Measurements from ENCODE around the gene NEUROD6.

NEUROD6 gene

GRCh38 chr7:31326416-31326815 is 14.1 kb downstream of the NEUROD6 start:
- Histone ChIP-seq H3K27me3 (no peaks in the 10 kb centered on the region), H3K9me3 (no peaks in the 10 kb centered on the region), H3K4me3 (ENCODE audit: low read depth, low read length) (no peak overlapping the region), H3K4me1 (no peaks in the 10 kb centered on the region), H3K36me3 (no peaks in the 10 kb centered on the region)
- TF ChIP-seq CTCF (IDR thresholded peaks at IDR 0.05; ENCODE audit: low read depth, low read length) = no peak
- DNase-seq = no peak

- no peak for TF ChIP-seq CTCF (IDR thresholded peaks at IDR 0.05; ENCODE audit: low read depth, low read length)
- H3K36me3 ChIP-seq = no peaks in the 10 kb centered on the region
Measured at GRCh38 chr7:31323101-31323500, 17.4 kb downstream of the NEUROD6 start.

GRCh38 chr7:31320675-31321074 is 19.9 kb downstream of the NEUROD6 start:
- no peak for TF ChIP-seq CTCF (IDR thresholded peaks at IDR 0.05; ENCODE audit: low read depth, low read length)
- Histone ChIP-seq H3K4me3 (ENCODE audit: low read depth, low read length) (no peak overlapping the region), H3K4me1 (no peaks in the 10 kb centered on the region), H3K27me3 (no peaks in the 10 kb centered on the region), H3K36me3 (no peaks in the 10 kb centered on the region), H3K9me3 (no peaks in the 10 kb centered on the region)
- DNase-seq = no peak

More at GRCh38 chr7:31323101-31323500, 17.4 kb downstream of the NEUROD6 start:
- DNase-seq = no peak
- Histone ChIP-seq H3K4me1 (no peaks in the 10 kb centered on the region), H3K9me3 (no peaks in the 10 kb centered on the region), H3K4me3 (ENCODE audit: low read depth, low read length) (no peak overlapping the region), H3K27me3 (no peaks in the 10 kb centered on the region)

GRCh38 chr7:31318313-31318712 is 22.2 kb downstream of the NEUROD6 start:
- Histone ChIP-seq H3K4me1 (no peaks in the 10 kb centered on the region), H3K9me3 (no peaks in the 10 kb centered on the region), H3K4me3 (ENCODE audit: low read depth, low read length) (no peak overlapping the region), H3K27me3 (no peaks in the 10 kb centered on the region), H3K36me3 (no peaks in the 10 kb centered on the region)
- no peak for DNase-seq
- no peak for TF ChIP-seq CTCF (IDR thresholded peaks at IDR 0.05; ENCODE audit: low read depth, low read length)

- Histone ChIP-seq H3K36me3 (no peaks in the 10 kb centered on the region), H3K4me1 (no peaks in the 10 kb centered on the region), H3K4me3 (ENCODE audit: low read depth, low read length) (no peak overlapping the region), H3K9me3 (no peaks in the 10 kb centered on the region), H3K27me3 (no peaks in the 10 kb centered on the region)
- no peak for TF ChIP-seq CTCF (IDR thresholded peaks at IDR 0.05; ENCODE audit: low read depth, low read length)
- no peak for DNase-seq
Measured at GRCh38 chr7:31316876-31317275, 23.6 kb downstream of the NEUROD6 start.

- no peaks in the 10 kb centered on the region for H3K9me3 ChIP-seq
- TF ChIP-seq CTCF (IDR thresholded peaks at IDR 0.05; ENCODE audit: low read depth, low read length) = no peak
- H3K4me1 ChIP-seq = no peaks in the 10 kb centered on the region
- H3K27me3 ChIP-seq = peaks cover 3% of the 10 kb centered on the region; the same call in 1 of the 2 replicates
- no peaks in the 10 kb centered on the region for H3K36me3 ChIP-seq
- H3K4me3 ChIP-seq (ENCODE audit: low read depth, low read length) = no peak overlapping the region
- no peak for DNase-seq
Measured at GRCh38 chr7:31315758-31316157, 24.8 kb downstream of the NEUROD6 start.

All from BE2C (cell line).